Endometrial microvascular endothelial cells (primary cell): ENCODE results near the gene KIAA0319L. TPM values are rescaled to one million over a fixed set of nuclear protein-coding genes. Genes with fewer than 3 reads are reported as not detected.
"Not testable (repeated sequence)": the region's sequence is repeated elsewhere in the genome, so short reads cannot be mapped to it uniquely, and the experiment has no call there.

Experiments used
- in situ Hi-C: cut with HindIII; loops from 2 replicates; pipeline ENCODE4 v1.10.0; 2017; ENCODE audit warnings: low sequenced_read_pairs, low pct_unique_long_range_greater_than_20kb; ENCODE audit errors: inconsistent ontology term
- total RNA-seq: library from RNA; depleted of rRNA; stranded (reverse); fragments of >200 nt; gene quantifications from one replicate; pipeline ENCODE4 v1.2.3, GENCODE V29; 2015; ENCODE audit errors: inconsistent ontology term

The KIAA0319L gene
- total RNA-seq, 1 donor from 2014 or later: 40.9 TPM

DNA sequence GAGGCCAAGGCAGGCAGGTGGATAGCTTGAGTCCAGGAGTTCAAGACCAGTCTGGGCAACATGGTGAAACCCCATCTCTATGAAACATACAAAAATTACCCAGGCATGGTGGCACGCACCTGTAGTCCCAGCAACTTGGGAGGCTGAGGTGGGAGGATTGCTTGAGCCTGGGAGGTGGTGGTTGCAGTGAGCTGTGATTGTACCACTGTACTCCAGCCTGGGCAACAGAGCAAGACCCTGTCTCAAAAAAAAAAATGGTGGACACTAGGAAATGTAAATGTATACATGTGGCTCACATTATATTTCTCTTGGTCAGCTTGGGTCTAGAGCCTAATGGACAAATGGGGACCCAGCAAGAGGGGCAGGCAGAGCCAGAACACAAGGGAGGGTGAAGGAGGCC, 28.6 kb upstream of the KIAA0319L start:
- in situ Hi-C loops: not testable (repeated sequence)

DNA sequence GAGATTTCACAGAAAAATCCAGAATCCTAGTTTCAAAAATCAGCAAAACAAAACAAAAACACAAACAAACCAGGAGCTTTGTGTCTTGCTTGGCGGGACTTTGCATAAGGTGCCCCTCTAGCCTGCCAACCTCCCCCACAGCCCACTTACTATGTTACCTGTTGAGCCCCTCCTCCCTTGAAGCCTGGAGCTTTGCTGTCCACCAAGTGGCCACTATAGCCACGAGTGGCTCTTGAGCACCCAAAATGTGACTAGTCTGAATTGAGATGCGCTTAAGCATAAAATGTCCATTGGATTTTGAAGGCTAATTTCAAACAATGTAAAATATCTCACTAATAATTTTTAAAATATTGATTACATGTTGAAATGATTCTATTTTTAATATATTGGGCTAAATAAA, 28.1 kb upstream of the KIAA0319L start:
- in situ Hi-C loops: no loop called here

DNA sequence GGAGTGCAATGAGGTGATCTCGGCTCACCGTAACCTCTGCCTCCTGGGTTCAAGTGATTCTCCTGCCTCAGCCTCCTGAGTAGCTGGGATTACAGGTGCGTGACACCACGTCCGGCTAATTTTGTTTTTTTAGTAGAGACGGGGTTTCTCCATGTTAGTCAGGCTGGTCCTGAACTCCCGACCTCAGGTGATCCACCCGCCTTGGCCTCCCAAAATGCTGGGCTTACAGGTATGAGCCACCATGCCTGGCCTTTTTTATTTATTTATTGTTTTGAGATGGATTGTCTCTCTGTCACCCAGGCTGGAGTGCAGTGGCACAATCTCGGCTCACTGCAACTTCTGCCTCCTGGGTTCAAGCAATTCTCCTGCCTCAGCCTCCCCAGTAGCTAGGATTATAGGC, 24.4 kb upstream of the KIAA0319L start:
- in situ Hi-C loops: not testable (repeated sequence)

DNA sequence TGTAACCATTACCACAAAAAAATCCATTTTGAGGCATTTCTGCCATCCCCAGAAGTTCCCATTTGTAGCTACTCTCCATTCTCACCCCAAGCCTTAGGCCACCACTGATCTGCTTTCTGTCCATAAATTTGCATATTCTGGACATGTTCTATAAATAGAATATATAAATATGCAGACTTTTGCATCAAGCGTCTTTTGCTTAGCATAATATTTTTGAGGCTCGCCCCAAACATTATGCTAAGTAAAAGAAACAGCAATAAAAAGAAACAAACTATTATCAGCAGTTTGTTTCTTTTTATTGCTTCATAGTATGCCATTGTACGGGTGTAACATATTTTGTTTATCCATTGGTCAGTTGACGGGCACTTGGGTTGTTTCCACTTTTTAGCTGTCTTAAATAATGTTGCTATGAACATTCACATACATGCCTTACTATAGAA, 23.8 kb upstream of the KIAA0319L start:
- in situ Hi-C loops: no loop called here

DNA sequence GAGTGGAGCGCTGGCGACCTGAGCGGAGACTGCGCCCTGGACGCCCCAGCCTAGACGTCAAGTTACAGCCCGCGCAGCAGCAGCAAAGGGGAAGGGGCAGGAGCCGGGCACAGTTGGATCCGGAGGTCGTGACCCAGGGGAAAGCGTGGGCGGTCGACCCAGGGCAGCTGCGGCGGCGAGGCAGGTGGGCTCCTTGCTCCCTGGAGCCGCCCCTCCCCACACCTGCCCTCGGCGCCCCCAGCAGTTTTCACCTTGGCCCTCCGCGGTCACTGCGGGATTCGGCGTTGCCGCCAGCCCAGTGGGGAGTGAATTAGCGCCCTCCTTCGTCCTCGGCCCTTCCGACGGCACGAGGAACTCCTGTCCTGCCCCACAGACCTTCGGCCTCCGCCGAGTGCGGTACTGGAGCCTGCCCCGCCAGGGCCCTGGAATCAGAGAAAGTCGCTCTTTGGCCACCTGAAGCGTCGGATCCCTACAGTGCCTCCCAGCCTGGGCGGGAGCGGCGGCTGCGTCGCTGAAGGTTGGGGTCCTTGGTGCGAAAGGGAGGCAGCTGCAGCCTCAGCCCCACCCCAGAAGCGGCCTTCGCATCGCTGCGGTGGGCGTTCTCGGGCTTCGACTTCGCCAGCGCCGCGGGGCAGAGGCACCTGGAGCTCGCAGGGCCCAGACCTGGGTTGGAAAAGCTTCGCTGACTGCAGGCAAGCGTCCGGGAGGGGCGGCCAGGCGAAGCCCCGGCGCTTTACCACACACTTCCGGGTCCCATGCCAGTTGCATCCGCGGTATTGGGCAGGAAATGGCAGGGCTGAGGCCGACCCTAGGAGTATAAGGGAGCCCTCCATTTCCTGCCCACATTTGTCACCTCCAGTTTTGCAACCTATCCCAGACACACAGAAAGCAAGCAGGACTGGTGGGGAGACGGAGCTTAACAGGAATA, 20.1 kb upstream of the KIAA0319L start:
- in situ Hi-C loops: no loop called here

DNA sequence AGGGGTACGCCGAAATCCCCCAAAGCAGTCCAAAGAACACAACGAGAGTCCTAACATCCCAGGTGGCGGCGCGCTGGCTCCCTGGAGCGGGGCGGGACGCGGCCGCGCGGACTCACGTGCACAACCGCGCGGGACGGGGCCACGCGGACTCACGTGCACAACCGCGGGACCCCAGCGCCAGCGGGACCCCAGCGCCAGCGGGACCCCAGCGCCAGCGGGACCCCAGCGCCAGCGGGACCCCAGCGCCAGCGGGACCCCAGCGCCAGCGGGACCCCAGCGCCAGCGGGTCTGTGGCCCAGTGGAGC, 19.5 kb upstream of the KIAA0319L start:
- in situ Hi-C loops: not testable (repeated sequence)

DNA sequence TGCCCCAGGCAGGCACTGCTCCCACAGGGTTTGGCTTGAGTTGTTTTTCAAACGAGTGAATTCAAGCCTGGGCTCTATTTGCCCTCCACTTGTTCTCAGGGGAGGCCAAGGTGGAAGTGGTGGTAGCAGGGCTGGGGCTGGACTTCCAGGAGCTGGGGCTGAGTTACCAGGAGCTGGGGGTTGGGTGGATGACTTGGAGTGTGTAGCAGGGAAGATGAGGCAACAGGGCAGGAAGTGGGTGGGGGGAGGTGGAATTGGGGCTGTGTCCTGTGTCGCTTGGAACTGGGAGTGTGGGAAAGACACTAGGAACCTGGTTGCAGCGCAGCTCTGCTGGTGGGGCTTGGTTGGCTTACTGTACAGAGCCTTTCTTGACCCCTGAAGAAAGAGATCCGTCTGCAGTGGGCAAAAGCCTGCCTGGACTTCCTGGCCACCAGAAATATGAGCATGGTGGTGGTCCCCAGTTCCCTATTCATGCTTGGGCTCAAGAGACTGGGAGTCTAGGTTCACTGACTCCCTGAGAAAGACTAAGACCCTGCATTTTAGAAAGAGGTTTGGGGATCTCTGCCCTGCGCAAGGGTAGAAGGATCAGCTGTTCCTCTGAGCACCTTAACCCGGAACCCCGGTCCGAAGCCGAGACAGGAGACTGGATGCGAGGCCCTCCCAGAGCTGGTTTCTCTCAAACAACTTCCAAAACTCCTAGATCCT, 19.0 kb upstream of the KIAA0319L start:
- in situ Hi-C loops: no loop called here

DNA sequence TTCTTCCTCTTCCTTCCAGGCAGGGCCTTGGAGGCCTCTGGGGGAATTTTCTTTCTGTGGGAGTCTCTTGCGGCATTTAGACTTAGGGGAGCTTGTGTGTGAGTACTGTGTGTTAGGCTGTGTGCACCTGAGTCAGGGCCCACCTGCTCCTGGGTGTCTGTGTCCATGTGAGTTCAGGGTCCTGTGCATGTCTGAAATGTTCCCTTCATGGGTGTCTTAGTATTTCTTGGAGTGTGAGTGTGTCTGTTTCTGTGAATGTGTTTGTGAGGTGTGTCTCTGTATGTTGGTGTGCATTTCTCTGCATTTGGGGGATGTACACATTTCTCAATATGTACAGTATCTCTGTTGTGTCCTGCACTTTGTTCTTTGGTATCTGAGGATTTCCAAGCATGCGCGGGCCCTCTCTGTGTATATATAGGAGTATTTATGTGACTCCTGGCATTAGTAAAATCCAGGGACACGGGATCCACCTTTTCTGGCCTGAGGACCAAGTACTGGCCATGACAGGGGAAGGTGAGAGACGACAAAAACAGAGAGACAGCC, 18.3 kb upstream of the KIAA0319L start:
- in situ Hi-C loops: no loop called here

DNA sequence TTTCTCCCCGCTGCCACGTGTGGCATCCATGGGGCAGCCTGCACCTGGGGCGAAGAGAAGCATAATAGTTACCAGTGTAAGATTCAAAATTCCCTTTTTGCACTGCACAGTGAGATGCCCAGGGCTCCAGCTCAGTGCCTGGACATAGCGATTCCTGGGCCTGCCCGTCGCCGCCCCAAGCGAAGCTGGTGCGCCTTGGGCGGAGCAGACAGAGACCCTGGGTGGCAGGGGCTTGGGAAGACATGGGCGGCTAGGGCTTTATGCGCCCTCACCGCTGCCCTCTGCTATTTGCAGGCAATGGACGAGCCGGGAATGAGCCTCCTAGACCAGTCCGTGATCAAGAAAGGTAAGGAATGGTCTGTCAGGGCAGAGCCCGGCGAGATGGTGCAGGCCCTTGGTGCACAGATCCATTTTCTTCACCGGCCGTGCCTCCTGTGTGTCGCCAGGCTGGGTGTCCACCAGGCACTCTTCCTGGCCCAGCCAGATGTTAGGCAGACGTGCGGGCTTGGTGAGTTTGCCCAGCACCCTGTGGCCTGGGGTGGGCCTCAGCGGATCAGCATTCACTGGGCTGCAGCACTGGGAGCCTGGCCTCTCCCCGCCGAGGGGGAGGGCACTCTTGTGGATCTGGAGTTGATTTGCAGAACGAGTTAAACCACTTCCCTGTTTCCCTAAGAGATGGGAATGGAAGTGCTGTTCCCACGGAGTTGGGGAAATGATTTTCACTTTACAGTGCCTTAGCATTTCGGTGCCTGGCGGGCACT, 17.6 kb upstream of the KIAA0319L start:
- in situ Hi-C loops: loop anchor here (25.0 kb wide), 1 partner anchor 162 kb away; no protein-coding TSS in a partner anchor

DNA sequence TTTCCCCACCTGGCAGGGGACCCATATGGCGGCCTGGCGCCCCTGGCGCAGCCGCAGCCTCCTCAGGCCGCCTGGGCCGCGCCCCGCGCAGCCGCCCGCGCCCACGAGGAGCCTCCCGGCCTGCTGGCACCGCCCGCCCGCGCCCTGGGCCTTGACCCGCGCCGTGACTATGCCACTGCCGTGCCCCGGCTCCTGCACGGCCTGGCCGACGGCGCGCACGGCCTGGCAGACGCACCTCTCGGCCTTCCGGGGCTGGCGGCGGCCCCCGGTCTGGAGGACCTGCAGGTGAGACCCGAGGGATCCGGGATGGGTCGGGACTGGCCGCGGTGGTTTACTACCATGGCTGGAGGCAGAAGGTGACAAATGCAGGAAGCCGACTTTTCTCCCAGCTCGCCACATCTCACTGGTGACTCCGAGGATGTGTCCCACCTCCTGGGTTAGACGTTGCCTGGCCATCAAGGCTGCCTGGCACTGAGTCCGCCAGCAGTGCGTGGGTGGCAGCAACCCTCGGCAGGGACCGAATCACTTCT, 17.0 kb upstream of the KIAA0319L start:
- in situ Hi-C loops: loop anchor here (25.0 kb wide), 1 partner anchor 163 kb away; no protein-coding TSS in a partner anchor

DNA sequence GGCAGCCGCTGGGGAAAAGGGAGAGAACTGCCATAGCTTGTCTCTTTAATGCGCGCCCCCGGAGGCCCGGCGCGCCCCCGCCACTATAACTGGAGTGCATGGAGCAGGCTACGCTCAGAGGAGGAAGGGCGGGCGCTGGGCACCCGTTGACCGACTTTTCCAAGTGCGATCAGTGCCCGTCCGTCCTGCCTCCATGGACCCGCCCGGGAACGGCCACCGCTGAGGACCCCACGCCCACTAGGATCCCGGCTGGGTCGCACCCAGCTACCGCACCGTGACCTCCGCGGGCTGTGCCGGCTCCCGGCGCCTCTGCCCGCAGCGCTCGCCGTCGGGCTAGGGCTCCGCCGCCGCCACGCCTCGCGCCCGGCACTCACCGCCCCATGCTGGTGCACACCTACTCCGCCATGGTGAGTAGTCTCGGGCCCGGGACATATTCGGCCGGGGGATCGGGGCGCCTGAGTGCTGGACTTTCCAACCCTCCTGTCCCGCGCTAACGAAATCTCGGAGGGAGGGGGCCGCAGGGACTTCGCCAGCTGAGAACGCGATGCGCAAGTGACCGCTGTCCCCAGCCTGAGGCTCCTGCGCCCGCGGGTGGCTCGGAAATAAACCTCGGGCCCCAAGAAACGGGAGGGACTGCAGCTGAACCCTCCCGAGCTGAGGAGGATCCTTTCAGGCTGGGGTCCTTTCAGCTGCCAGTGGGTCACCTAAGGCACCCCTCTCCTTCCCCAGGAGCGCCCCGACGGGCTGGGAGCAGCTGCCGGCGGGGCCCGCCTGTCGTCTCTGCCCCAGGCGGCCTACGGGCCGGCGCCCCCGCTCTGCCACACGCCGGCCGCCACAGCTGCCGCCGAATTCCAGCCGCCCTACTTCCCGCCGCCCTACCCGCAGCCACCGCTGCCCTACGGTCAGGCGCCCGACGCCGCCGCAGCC, 16.3 kb upstream of the KIAA0319L start, which contains the start of gene TFAP2E:
TSS of gene TFAP2E (plus strand) at position 117 of the 927 bp plus-strand sequence. CDS start at position 381, 264 bp downstream.
- in situ Hi-C loops: loop anchor here (25.0 kb wide), 1 partner anchor 164 kb away; no protein-coding TSS in a partner anchor

DNA sequence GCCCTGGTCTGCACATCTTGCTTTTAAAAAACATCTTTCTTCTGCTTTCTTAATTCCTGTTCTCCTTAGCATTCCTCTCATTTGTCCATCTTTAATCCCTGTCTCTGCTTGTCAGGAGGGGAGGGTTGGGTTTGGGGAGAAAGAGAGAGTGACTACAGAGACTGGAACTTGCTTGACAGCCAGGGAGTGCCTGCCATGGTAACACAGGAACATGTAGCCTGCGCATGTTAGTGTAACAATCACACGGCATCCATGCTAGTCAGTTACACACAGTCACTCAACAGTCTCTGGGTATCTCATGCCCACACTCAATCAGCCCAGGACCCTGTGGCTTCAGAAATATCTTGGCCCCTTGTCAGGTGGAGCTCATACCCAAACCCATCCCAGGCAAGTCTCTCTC, 15.1 kb upstream of the KIAA0319L start:
- in situ Hi-C loops: loop anchor here (25.0 kb wide), 1 partner anchor 165 kb away; no protein-coding TSS in a partner anchor

DNA sequence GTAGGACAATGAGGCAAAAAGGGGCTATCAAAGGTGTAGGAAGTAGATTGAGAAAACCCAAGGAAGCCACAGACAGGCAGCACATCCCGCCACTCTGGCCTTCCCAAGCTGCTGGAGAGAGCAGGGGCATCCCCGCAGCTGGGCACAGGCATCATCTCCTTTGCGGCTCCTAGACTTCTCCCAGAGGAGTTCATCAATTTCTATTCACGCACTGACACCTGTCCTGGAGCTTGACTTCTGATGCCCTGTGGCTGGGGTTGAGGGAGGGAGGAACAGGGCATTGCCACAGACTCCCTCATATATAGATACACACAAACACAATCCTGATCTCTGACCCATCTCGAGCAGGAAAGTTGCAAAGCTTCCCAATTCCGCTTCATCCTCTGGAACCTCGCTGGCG, 14.1 kb upstream of the KIAA0319L start:
- in situ Hi-C loops: loop anchor here (25.0 kb wide), 1 partner anchor 166 kb away; no protein-coding TSS in a partner anchor

DNA sequence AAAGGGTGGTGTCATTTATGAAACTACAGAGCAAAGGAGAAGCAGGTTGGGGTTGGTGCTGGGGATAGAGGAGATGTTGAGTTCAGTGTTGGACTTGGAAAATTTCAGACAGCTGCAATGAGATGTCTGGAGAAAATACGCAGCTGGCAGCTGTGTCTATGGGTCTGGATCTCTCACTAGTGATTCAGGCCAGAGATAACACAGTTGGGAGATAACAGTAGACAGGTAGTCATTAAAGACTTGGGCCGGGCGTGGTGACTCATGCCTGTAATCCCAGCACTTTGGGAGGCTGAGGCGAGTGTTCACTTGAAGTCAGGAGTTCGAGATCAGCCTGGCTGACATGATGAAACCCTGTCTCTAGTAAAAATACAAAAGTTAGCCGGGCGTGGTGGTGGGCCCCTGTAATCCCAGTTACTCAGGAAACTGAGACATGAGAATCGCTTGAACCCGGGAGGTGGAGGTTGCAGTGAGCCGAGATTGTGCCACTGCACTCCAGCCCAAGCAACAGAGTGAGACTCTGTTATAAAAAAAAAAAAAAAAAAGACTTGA, 13.5 kb upstream of the KIAA0319L start:
- in situ Hi-C loops: loop anchor here (25.0 kb wide), 1 partner anchor 167 kb away; no protein-coding TSS in a partner anchor

DNA sequence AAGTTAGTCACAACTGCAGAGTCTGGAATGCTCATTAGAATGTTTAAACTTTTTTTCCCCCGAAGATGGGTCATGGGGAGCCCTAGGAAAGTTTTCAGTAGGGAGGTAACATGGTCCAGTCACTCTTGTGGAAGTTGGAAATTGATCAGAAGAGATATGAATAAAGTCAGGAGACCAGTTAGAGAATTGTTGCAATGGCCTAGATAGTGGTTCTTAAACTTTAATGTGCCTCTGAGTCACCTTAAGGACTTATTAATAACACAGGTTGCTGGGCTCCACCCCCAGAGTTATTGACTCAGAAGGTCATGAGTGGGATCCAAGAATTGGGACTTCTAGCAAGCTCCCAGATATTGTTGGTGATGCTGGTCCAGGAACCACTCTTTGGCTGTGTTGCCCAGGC, 12.7 kb upstream of the KIAA0319L start:
- in situ Hi-C loops: loop anchor here (5.0 to 25.0 kb wide), 2 partner anchors 113 to 167 kb away; no protein-coding TSS in a partner anchor

DNA sequence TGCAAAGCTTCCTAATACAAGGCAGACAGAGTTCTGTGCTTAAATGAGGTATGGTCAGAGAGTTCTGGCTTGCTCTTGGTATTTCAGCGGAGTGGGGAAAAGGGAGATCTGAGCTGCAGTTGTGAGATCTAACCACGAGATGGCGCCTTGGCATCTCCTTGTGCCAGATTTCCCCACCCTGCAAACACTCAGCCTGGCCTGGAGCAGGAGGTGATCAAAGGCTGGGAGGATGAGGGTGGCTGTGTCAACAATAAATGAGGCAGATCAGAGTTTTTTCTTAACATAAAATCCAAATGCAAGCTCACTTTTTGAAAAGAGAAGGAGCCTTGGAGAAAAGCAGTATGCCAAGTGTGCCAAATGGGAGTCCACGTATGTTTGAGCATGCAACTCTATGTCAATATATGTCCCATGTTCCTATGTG, 11.8 kb upstream of the KIAA0319L start:
- in situ Hi-C loops: loop anchor here (5.0 to 25.0 kb wide), 2 partner anchors 112 to 168 kb away; no protein-coding TSS in a partner anchor
